Mesodermal cell (in vitro differentiated cells): ENCODE measurements around the gene MYO18A.

Source experiments
- H3K27ac ChIP-seq: 2 replicates; pipeline ENCODE4 v1.7.0; 2013; ENCODE audit warnings: mild to moderate bottlenecking, low read depth, low read length, moderate library complexity; ENCODE audit not compliant: severe bottlenecking
- H3K36me3 ChIP-seq: 2 replicates; pipeline ENCODE4 v1.7.1; 2013; ENCODE audit warnings: mild to moderate bottlenecking, low read length, moderate library complexity; ENCODE audit not compliant: control insufficient read depth, insufficient read depth
- H3K4me1 ChIP-seq: one replicate; pipeline ENCODE4 v1.7.1; 2013; ENCODE audit warnings: mild to moderate bottlenecking, low read length; ENCODE audit not compliant: insufficient read depth, control insufficient read depth, poor library complexity, severe bottlenecking
- H3K4me3 ChIP-seq: 2 replicates; pipeline ENCODE4 v1.7.0; 2013; ENCODE audit warnings: low read length, control low read depth, mild to moderate bottlenecking; ENCODE audit not compliant: insufficient read depth, poor library complexity, severe bottlenecking; ENCODE audit errors: extremely low read depth
- H3K9me3 ChIP-seq: 2 replicates; pipeline ENCODE4 v1.7.1; 2013; ENCODE audit warnings: mild to moderate bottlenecking, low read length, moderate library complexity; ENCODE audit not compliant: control insufficient read depth
- WGBS, 2 experiments: methylation state at CpG; one replicate each; pipeline ENCODE4 v1.1.5; 2013; ENCODE audit warnings: missing lambda C conversion rate in 2 of 2; ENCODE audit not compliant: insufficient coverage in 2 of 2; 5-methylcytosine and 5-hydroxymethylcytosine counted together

Gene MYO18A

DNA sequence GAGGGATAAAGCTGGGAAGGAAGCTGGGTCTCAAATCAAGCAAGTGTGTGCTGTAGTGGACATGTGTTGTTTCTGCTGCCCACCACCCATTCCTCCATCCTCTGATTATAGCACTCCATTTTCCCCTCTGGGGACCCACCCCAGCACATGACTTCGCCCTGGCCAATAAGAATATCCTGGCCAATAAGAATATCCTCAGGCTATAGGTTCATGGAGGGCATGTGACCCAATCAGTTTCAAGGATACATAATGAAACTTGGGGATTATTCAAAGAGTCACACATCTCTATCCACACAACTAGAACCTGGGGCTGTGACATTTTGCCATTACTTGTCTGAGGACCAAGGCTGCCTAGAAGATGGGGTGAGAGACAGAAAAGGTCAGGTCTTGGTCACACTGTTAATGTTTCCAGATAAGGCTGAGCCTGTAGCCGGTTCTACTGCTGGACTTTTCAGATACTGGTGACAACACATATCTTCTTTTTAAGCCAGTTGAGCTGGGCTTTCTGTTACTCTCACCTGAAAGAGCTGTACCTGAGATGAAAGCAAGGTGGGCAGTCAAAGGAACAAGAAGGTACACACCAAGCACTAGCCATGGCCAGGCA is 33.7 kb downstream of the MYO18A start:
- H3K4me1 ChIP-seq = peaks cover 29% of the 10 kb centered on the region
- H3K27ac ChIP-seq = no peak overlapping the region
- H3K4me3 ChIP-seq = no peak overlapping the region
- H3K36me3 ChIP-seq = peaks cover 3% of the 10 kb centered on the region
- WGBS, 2 experiments = 83 to 95% methylated on average over 1 to 2 of the region's 2 CpGs
- H3K9me3 ChIP-seq = no peaks in the 10 kb centered on the region

DNA sequence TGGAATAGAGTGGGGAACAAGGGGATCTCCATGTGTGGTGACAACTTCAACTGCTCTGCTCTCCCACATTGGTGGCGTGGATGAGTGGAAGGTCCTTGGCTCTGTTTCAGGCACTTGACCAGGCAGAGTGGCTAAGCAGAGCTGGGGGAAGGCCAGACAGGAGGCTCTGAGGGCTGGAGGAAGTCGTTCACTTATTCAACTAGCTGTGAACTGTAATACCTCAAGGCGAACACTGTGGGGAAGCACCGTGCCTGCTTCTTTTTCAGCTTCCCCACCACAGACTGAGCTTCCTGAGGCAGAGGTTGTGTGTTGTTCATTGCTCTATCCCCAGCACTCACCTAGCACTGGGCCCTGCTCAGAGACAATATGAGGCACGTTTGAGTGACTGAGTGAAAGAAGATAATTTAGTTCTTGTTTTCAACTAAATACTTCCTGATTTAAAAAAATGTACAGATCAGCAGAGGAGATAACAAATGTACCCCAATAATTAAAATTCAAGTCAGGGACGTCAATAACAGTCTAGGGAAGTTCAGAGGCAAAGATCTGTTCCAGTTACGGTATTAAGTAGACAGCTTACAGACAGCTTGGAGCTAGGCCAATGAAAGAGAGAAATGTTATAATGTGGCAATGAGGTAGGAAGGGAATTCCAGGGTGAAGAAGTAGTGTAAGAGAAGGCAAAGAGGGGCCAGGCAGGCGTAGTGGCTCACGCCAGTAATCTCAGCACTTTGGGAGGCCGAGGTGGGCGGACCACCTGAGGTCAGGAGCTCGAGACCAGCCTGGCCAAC is 34.7 kb downstream of the MYO18A start:
- 59 to 63% methylated on average over 4 to 6 of the region's 12 CpGs for WGBS, 2 experiments
- Histone ChIP-seq H3K27ac (no peak overlapping the region), H3K9me3 (no peaks in the 10 kb centered on the region), H3K4me1 (peaks cover 29% of the 10 kb centered on the region), H3K4me3 (no peak overlapping the region), H3K36me3 (peaks cover 3% of the 10 kb centered on the region)

DNA sequence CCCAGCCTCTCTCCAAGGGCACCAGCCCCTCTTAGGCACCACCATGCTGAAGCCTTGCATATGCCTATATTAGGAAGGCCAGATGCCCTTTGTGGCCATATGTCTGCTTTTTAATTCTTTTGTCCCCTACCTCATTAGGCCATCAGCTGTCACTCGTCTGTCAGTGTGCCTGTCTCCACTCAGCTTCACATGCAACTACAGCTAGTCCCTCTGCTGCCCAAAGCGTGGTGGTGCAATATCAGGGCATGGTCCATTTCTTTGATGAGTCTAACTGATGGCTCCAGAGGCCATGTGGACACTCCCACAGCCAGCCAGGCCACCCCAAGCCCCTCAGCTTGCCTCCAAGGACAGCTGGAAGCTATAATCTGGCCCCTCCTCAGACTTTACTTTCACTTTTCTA is 36.3 kb downstream of the MYO18A start:
- no peak overlapping the region for H3K4me3 ChIP-seq
- peaks cover 35% of the 10 kb centered on the region for H3K4me1 ChIP-seq
- no peak overlapping the region for H3K27ac ChIP-seq
- H3K9me3 ChIP-seq = no peaks in the 10 kb centered on the region
- H3K36me3 ChIP-seq = no peaks in the 10 kb centered on the region
- WGBS, 2 experiments = 57 to 90% methylated on average over 2 of the region's 2 CpGs

DNA sequence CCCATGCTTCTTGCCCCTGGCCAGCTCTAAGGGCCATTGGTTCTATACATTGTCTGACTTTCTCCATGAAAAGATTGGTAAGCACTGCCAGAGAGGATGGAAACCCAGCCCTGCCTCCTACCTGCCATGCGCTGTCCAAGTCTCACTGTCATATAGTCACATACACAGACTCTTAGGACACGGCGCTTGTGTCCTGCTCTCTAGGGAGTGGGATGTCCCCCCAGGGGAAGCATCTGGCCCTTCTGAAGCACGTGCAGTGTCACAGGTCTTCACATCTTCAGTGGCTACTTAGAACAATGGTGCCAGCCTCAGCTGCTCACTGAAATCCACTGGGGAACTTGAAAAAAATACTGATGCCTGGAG is 38.7 kb downstream of the MYO18A start:
- H3K36me3 ChIP-seq = no peaks in the 10 kb centered on the region
- peaks cover 49% of the 10 kb centered on the region for H3K4me1 ChIP-seq
- no peak overlapping the region for H3K4me3 ChIP-seq
- H3K27ac ChIP-seq = peak overlapping the region; percentile 87
- H3K9me3 ChIP-seq = no peaks in the 10 kb centered on the region
- 87 to 89% methylated on average over 4 of the region's 4 CpGs for WGBS, 2 experiments

DNA sequence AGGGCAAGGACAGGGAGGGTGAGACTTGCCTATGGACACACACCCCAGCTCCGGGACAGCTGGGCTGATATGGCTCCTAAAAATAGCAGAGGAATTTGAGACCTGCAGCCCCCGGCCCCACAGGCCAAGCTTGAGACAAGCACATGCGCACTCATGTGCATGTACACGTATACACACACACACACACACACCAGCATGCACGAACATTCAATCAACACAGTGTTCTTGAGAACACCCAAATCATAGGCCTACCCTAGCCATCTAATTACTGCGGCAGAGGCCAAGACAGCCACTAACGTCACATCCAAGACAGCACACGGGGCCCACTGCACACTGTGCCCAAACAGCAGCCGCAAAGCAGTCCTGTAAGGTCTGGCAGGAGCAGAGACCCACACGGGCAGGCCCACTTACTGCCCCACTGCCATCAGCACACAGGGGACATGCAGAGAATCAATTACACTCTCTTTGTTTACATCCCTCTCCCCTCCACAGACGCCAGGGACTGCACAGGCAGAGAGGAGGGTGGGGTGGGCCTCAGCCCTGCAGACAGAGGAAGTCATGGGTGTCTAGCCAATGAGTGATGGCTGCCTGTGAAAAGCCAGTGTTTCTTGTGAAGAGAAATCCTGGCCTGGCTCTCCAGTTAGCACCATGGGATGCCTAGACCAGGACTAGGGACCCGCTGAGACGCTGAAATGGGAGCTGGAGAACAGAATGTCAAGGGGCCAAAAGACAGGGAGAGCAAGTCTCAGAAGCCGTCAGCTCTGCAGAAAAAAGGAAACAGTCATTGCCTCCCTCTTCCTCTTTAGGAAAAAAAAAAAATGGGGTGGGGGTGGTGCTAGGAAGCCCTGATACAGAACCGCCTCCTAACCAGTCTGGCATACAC is 39.3 kb downstream of the MYO18A start:
- WGBS, 2 experiments = 66 to 74% methylated on average over 12 to 13 of the region's 15 CpGs
- Histone ChIP-seq H3K4me3 (peak overlapping the region; percentile 21), H3K27ac (peak overlapping the region; percentile 87)

DNA sequence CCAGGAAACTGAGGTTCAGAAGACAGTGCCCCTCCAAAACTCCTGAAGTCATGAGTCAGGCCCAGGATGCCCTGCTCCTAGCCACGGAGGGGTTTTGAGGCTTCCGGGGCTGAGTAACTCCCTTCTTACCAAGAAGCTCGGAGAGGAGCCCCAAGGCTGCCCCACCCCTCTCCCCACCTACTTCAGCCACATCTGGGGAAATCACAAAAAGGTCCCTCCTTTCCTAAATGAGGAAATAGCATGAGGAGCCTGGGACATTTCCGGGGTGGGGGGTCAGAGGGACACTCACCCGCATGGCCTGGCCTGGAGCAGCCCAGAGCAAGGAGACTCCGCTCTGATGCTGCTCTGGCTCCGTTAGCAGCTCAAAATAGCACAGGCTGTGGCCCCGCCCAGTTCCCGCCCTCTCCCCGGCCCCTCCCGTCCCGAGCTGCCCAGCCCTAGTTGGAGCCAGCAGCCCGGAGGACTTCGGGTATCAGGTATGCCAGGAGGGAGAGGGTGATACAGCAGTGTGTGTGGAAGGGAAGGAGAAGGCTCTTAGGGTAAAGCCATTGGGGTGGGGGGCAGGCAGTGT is 40.1 kb downstream of the MYO18A start:
- Histone ChIP-seq H3K4me1 (peaks cover 49% of the 10 kb centered on the region), H3K9me3 (no peaks in the 10 kb centered on the region), H3K36me3 (peaks cover 6% of the 10 kb centered on the region), H3K4me3 (peak overlapping the region; percentile 21), H3K27ac (peak overlapping the region; percentile 87)
- WGBS, 2 experiments = 15 to 23% methylated on average over 5 to 11 of the region's 14 CpGs

More for the DNA sequence above, 39.3 kb downstream of the MYO18A start:
- H3K4me1 ChIP-seq = peaks cover 49% of the 10 kb centered on the region
- no peaks in the 10 kb centered on the region for H3K9me3 ChIP-seq
- peaks cover 3% of the 10 kb centered on the region for H3K36me3 ChIP-seq

DNA sequence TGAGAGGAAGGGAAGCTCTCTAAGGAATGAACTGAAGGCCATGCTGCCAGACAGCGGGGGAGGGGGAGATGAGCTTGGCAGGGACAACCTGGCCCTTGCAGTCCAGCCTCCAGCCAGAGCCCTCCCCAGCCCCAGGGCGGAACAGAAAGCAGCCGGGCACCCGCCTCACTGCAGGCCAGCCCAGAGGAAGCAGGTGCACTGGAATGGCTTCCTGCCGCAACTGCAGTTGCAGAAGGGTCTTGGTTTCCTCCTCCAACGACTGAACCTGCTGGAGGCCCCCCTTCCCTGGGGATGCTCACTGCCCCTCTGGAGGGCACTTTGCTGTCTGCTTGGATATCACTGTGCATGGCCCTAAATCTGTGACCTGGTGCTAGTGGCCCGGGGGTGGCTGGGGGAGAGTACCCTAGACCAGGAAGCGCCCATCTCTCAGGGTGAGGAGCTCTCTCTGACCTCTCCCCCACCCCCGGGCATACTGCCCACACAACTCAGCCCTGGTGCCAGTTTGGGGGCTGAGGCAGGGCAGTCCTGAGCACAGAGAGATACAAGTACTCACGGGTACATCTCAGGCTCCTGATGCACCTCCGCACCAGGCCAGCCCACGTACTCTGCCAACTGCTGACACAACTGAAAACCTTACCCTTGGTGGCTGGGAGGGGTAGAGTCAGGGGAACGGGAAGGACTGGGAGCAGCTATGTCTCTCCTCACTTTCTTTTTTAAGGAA is 41.1 kb downstream of the MYO18A start:
- Histone ChIP-seq H3K36me3 (peaks cover 6% of the 10 kb centered on the region), H3K9me3 (no peaks in the 10 kb centered on the region), H3K4me3 (no peak overlapping the region), H3K4me1 (peaks cover 49% of the 10 kb centered on the region), H3K27ac (no peak overlapping the region)
- WGBS, 2 experiments = 82 to 93% methylated on average over 6 to 10 of the region's 13 CpGs

DNA sequence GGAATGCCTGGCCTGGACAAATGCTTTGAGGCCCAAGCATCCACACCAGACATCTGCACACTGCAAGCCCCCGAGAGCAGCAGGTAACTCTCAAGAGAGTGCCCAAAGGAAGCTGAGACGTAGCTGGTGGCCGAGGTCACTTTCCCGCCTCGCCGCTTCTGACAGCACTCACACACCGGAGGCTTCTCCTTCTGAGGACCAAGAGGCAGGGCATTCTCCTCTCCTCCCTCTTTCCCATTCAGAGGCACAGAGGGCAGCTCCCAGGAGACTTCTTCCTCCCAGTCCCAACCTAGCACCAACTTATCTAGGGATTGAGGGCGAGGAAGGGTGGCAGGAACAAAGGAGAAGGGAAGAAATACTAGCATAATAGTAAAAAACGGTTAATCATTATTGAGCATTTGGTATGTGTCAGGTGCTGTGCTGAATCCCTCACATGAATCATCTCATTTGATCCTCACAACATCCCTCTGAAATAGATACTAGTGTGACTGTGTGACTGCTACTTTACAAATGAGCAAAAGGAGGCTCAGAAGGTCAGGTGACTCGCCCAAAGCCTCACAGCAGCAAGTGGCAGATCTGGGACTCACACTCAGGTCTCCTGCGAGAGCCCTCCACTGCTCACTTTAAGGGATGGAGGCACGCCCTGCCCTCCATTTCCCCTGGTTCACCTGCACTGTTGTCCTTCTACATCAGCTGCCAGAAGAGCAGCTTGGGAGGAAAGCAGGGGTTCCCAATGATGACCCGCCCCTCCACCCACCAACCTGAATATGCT is 41.8 kb downstream of the MYO18A start:
- WGBS, 2 experiments = 76 to 84% methylated on average over 8 to 11 of the region's 13 CpGs
- no peaks in the 10 kb centered on the region for H3K9me3 ChIP-seq
- H3K36me3 ChIP-seq = peaks cover 6% of the 10 kb centered on the region
- no peak overlapping the region for H3K27ac ChIP-seq
- peaks cover 57% of the 10 kb centered on the region for H3K4me1 ChIP-seq
- H3K4me3 ChIP-seq = no peak overlapping the region

DNA sequence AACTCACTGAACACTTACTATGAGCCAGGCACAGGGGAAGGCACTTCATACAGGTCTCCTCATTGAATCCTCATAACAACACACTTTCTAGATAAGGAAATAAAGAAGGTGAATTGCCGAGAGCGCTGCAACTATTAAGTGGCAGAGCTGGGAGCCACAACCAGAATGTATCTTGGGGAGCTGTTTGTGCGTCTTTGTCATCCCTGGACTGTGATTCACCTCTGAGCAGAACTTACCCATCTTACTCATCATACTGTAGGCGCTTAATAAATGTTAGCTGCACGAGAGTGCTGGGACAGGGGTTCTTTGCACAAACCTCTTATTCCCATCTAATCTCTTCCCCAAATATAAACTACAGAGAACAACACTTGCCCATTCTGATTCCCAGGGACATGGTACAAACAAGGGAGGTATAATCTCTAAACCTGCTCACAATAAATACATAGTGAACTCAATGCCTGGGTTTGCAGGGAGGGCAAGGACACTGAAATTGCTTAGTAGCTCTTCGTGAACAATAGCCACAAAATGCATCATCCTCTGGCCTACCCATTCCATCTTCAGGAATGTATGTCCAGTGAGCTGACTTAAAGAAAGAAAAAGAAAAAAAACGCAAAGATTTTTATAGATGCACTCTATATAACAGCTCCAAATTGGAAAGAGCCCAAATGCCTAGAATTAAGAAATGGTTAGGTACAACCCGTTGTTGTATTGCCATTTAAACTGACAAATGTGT is 43.0 kb downstream of the MYO18A start:
- 92 to 93% methylated on average over 3 of the region's 8 CpGs for WGBS, 2 experiments
- Histone ChIP-seq H3K9me3 (no peaks in the 10 kb centered on the region), H3K4me1 (peaks cover 64% of the 10 kb centered on the region)

More for the DNA sequence above, 43.0 kb downstream of the MYO18A start:
- peaks cover 6% of the 10 kb centered on the region for H3K36me3 ChIP-seq
- no peak overlapping the region for H3K27ac ChIP-seq
- no peak overlapping the region for H3K4me3 ChIP-seq
